Nasal cavity respiratory epithelium epithelial cell of viscerocranial mucosa (primary cell): ENCODE data around the gene MRTFA. TPM values are rescaled to one million over a fixed set of nuclear protein-coding genes. Genes with fewer than 3 reads are reported as not detected.

Source experiments
- total RNA-seq: library from RNA; depleted of rRNA; stranded (reverse); fragments of >200 nt; gene quantifications from 2 replicates; pipeline ENCODE4 v1.2.3, GENCODE V29; 2014

The MRTFA gene
- 15.0 and 39.0 TPM in 2 replicates for total RNA-seq

GRCh38 chr22:40636380-40637182 lies at the start of gene MRTFA:
MRTFA (minus strand) TSS chr22:40636719.

DNA sequence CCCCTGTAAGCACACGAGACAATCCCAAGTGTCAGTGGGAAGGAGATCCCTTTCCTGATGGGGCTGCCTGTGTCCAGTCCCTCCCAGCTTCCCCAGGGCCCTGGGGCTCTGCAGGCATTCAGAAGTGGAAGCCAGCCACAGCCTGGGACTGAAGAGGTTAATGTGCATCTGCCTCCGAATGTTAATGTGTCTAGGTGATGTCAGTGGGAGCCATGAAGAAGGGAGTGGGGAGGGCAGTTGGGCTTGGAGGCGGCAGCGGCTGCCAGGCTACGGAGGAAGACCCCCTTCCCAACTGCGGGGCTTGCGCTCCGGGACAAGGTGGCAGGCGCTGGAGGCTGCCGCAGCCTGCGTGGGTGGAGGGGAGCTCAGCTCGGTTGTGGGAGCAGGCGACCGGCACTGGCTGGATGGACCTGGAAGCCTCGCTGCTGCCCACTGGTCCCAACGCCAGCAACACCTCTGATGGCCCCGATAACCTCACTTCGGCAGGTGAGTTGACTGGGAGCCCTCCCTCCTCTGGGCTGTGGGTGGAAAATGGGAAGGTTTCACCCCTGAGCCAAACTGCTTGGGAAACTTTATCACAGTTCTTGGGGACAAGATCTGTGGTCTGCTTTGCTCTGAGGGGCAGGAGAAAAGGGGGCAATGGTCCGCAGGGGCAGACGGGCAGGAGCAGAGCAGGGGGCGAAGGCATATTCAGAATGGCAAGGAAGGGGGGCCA lies 42.9 kb upstream of the MRTFA start, which contains the start of gene MCHR1:
MCHR1 (plus strand) TSS at position 236 of the 715 bp plus-strand sequence; CDS start at position 405, 169 bp downstream.

Other genes with a start within 250 kb of the MRTFA start
- gene MCHR1, start 42.8 kb upstream of the MRTFA start, total RNA-seq: 0.14 TPM in 1 of 2 replicates, not detected in the other
- 21.7 and 29.0 TPM in 2 replicates for gene SLC25A17, start 182.6 kb upstream of the MRTFA start, total RNA-seq
- 190 and 314 TPM in 2 replicates for gene ST13, start 219.9 kb upstream of the MRTFA start, total RNA-seq
- 4.8 and 14.8 TPM in 2 replicates for gene XPNPEP3, start 220.4 kb upstream of the MRTFA start, total RNA-seq
- not detected in 2 replicates for gene DNAJB7, start 225.4 kb upstream of the MRTFA start, total RNA-seq